H1 (cell line): ENCODE data around the gene SPATA31C2. TPM values are rescaled to one million over a fixed set of nuclear protein-coding genes. Genes with fewer than 3 reads are reported as not detected.

Experiments used
- CTCF ChIA-PET: fragments of 300-600 bp; sonication (Branson Sonifier 250); formaldehyde crosslinking; loops from one replicate; lab custom pipeline; 2021; ENCODE audit not compliant: partially characterized antibody; lab: Charles Lee
- POLR2A ChIA-PET: fragments of 300-600 bp; sonication (Branson Sonifier 250); formaldehyde crosslinking; loops from one replicate; lab custom pipeline; 2021; ENCODE audit warnings: inconsistent platforms; ENCODE audit not compliant: partially characterized antibody; lab: Charles Lee
- DNase-seq, 2 experiments: peaks; one replicate each; pipeline versions ENCODE4 v3.0.0 to v3.0.0-alpha.2; 2010 to 2022; ENCODE audit warnings: low spot score in 2 of 2, low read depth in 1 of 2, mixed read lengths in 1 of 2
- FAIRE-seq: peaks from 2 replicates; lab custom pipeline; 2011; peaks lifted over from hg19 to GRCh38; lab: Jason Lieb, UNC
- H2AFZ ChIP-seq: 2 replicates; pipeline ENCODE4 v1.8.1; 2012; ENCODE audit warnings: low read length, inconsistent platforms
- H2AK5ac ChIP-seq: 2 replicates; pipeline ENCODE4 v1.6.1; 2013; ENCODE audit warnings: low read depth, low read length
- H2BK120ac ChIP-seq: replicated peaks from 2 replicates; pipeline ENCODE3; 2013; ENCODE audit warnings: low read depth, low read length, inconsistent platforms
- H2BK12ac ChIP-seq: 2 replicates; pipeline ENCODE4 v1.6.1; 2013; ENCODE audit warnings: low read depth, low read length
- H2BK15ac ChIP-seq: 2 replicates; pipeline ENCODE4 v1.6.1; 2013; ENCODE audit warnings: low read length
- H2BK20ac ChIP-seq: 2 replicates; pipeline ENCODE4 v1.6.1; 2013; ENCODE audit warnings: low read length
- H2BK5ac ChIP-seq: 2 replicates; pipeline ENCODE4 v1.6.1; 2013; ENCODE audit warnings: low read depth, low read length
- H3K14ac ChIP-seq: 2 replicates; pipeline ENCODE4 v1.6.1; 2013; ENCODE audit warnings: inconsistent platforms; ENCODE audit not compliant: insufficient read length
- H3K18ac ChIP-seq: 2 replicates; pipeline ENCODE4 v1.6.1; 2013; ENCODE audit warnings: low read length; ENCODE audit errors: extremely low read depth
- H3K23ac ChIP-seq: 2 replicates; pipeline ENCODE4 v1.6.1; 2013; ENCODE audit warnings: inconsistent platforms; ENCODE audit not compliant: insufficient read length
- H3K23me2 ChIP-seq: 2 replicates; pipeline ENCODE4 v1.6.1; 2013; ENCODE audit warnings: low read depth, low read length
- H3K27ac ChIP-seq: 2 replicates; pipeline ENCODE4 v1.6.1; 2011; ENCODE audit warnings: low read depth, low read length, inconsistent platforms
- H3K27me3 ChIP-seq, 4 experiments: replicated peaks in 1 of 4; 1 replicate in 1 of 4; 2 replicates in 3 of 4; pipeline versions ENCODE4 v1.6.1 to v1.8.1; 2011 to 2013; ENCODE audit warnings: low read length in 3 of 4, mild to moderate bottlenecking in 3 of 4, inconsistent platforms in 2 of 4, mixed read lengths in 2 of 4, moderate library complexity in 1 of 4; ENCODE audit not compliant: control insufficient read depth in 3 of 4, insufficient read depth in 3 of 4; ENCODE audit errors: extremely low read depth in 1 of 4
- H3K36me3 ChIP-seq, 4 experiments: 2 replicates each; pipeline versions ENCODE4 v1.6.1 to v1.8.1; 2011 to 2013; ENCODE audit warnings: mild to moderate bottlenecking in 4 of 4, low read length in 3 of 4, moderate library complexity in 2 of 4, control low read depth in 1 of 4, inconsistent platforms in 1 of 4; ENCODE audit not compliant: insufficient read depth in 4 of 4, control insufficient read depth in 2 of 4
- H3K4ac ChIP-seq: replicated peaks from 2 replicates; pipeline ENCODE3; 2013; ENCODE audit warnings: low read length, low read depth, mixed read lengths, inconsistent platforms; ENCODE audit not compliant: insufficient read length
- H3K4me1 ChIP-seq, 4 experiments: replicated peaks in 1 of 4; 1 replicate in 1 of 4; 2 replicates in 3 of 4; pipeline versions ENCODE4 v1.6.1 to v1.8.1; 2011 to 2013; ENCODE audit warnings: low read length in 3 of 4, inconsistent platforms in 2 of 4, mixed read lengths in 1 of 4; ENCODE audit not compliant: insufficient read depth in 4 of 4, control insufficient read depth in 3 of 4
- H3K4me2 ChIP-seq, 2 experiments: 2 replicates each; pipeline versions ENCODE4 v1.6.1 to v1.8.1; 2011 to 2013; ENCODE audit warnings: low read depth in 2 of 2, low read length in 2 of 2, control low read depth in 1 of 2, inconsistent platforms in 1 of 2, mild to moderate bottlenecking in 1 of 2; ENCODE audit not compliant: insufficient read depth in 1 of 2
- H3K4me3 ChIP-seq, 4 experiments: fragments of 200-600, 300-600 bp in 1 of 4; sonication (generic), shearing (Covaris generic), sonication (Bioruptor Twin) in 1 of 4; 2 replicates each; pipeline versions ENCODE4 v1.5.1 to v1.8.1; 2011 to 2016; ENCODE audit warnings: low read length in 4 of 4, low read depth in 3 of 4, control low read depth in 2 of 4, inconsistent platforms in 2 of 4, mild to moderate bottlenecking in 2 of 4, mixed read lengths in 1 of 4, moderate library complexity in 1 of 4; ENCODE audit not compliant: insufficient read depth in 2 of 4; ENCODE audit errors: extremely low read depth in 1 of 4
- H3K56ac ChIP-seq: replicated peaks from 2 replicates; pipeline ENCODE3; 2013; ENCODE audit warnings: low read depth, mild to moderate bottlenecking, mixed read lengths, low read length, inconsistent platforms; ENCODE audit not compliant: insufficient read length
- H3K79me1 ChIP-seq: 2 replicates; pipeline ENCODE4 v1.6.1; 2013; ENCODE audit warnings: low read depth, low read length, control low read depth
- H3K79me2 ChIP-seq, 2 experiments: 2 replicates each; pipeline versions ENCODE4 v1.6.1 to v1.8.1; 2012 to 2013; ENCODE audit warnings: low read length in 2 of 2, mild to moderate bottlenecking in 2 of 2, inconsistent platforms in 1 of 2; ENCODE audit not compliant: insufficient read depth in 2 of 2, control insufficient read depth in 1 of 2
- H3K9ac ChIP-seq, 4 experiments: replicated peaks in 1 of 4; 1 replicate in 1 of 4; 2 replicates in 3 of 4; pipeline versions ENCODE4 v1.6.1 to v1.8.1; 2011 to 2013; ENCODE audit warnings: low read depth in 3 of 4, low read length in 3 of 4, control low read depth in 2 of 4, mild to moderate bottlenecking in 2 of 4, moderate library complexity in 2 of 4, inconsistent platforms in 1 of 4; ENCODE audit errors: extremely low read depth in 1 of 4
- H3K9me3 ChIP-seq, 2 experiments: 2 replicates each; pipeline versions ENCODE4 v1.6.1 to v1.8.1; 2012 to 2013; ENCODE audit warnings: mild to moderate bottlenecking in 2 of 2, moderate library complexity in 2 of 2, control low read depth in 1 of 2, inconsistent platforms in 1 of 2, low read depth in 1 of 2, low read length in 1 of 2, mixed read lengths in 1 of 2; ENCODE audit not compliant: insufficient read depth in 2 of 2
- H4K20me1 ChIP-seq, 2 experiments: replicated peaks in 1 of 2; 2 replicates each; pipeline versions ENCODE3 to v1.8.1; 2011 to 2013; ENCODE audit warnings: inconsistent platforms in 2 of 2, low read length in 2 of 2, mild to moderate bottlenecking in 1 of 2; ENCODE audit not compliant: insufficient read depth in 2 of 2, control insufficient read depth in 1 of 2
- H4K5ac ChIP-seq: 2 replicates; pipeline ENCODE4 v1.6.1; 2013; ENCODE audit warnings: low read length, low read depth, mixed read lengths, inconsistent platforms; ENCODE audit not compliant: insufficient read length
- H4K8ac ChIP-seq: 2 replicates; pipeline ENCODE4 v1.8.0; 2013; ENCODE audit warnings: mild to moderate bottlenecking, moderate library complexity, low read length, inconsistent platforms; ENCODE audit not compliant: insufficient read depth; ENCODE audit errors: extremely low read depth
- H4K91ac ChIP-seq: replicated peaks from 2 replicates; pipeline ENCODE3; 2013; ENCODE audit warnings: low read length, mixed read lengths, inconsistent platforms; ENCODE audit not compliant: insufficient read length
- KDM5A ChIP-seq: fragments of 200-600 bp; IDR thresholded peaks from 2 replicates; pipeline ENCODE4 v1.7.1; 2012; ENCODE audit warnings: mild to moderate bottlenecking, low read length, inconsistent platforms, mixed read lengths
- RXRA ChIP-seq: IDR thresholded peaks from 2 replicates; pipeline ENCODE4 v1.6.1; 2011; ENCODE audit warnings: low read depth, mild to moderate bottlenecking, low read length, moderate library complexity; ENCODE audit not compliant: insufficient read depth
- WGBS, 2 experiments: shearing (Covaris generic) in 1 of 2; methylation state at CpG; one replicate each; pipeline versions ENCODE4 v1.1.6 to v1.1.7; 2013 to 2015; ENCODE audit warnings: low lambda C conversion rate in 2 of 2, mixed read lengths in 2 of 2, inconsistent platforms in 1 of 2, low coverage in 1 of 2, missing lambda C conversion rate in 1 of 2; ENCODE audit not compliant: insufficient replicate concordance in 2 of 2, insufficient coverage in 1 of 2, insufficient read length in 1 of 2; ENCODE audit errors: extremely low coverage in 1 of 2, missing lambda C conversion rate in 1 of 2; 5-methylcytosine and 5-hydroxymethylcytosine counted together
- polyA plus RNA-seq, 7 experiments: library from polyadenylated mRNA; depleted of rRNA in 3 of 7; stranded (reverse) in 5 of 7; unstranded in 2 of 7; fragments of >200 nt in 5 of 7; fragments of 200-250 nt in 2 of 7; gene quantifications; 1 replicate in 5 of 7; 2 replicates in 1 of 7; 4 replicates in 1 of 7; pipeline versions ENCODE4 v1.2.1 to v1.2.3, GENCODE V29; 2011 to 2013; ENCODE audit warnings: missing spikeins in 2 of 7, mixed read lengths in 2 of 7
- total RNA-seq: library from RNA; stranded (reverse); fragmentation: NEBNext Ultra II Directional; extraction: Animal tissue kit (Norgen Biotek cat#: 25700); gene quantifications from 2 replicates; pipeline ENCODE4 v1.2.1, GENCODE V29; 2021

The SPATA31C2 gene
- total and polyA plus RNA-seq, 2 of the 8 experiments (the other 6 are each of a cell fraction or from before 2014, with no cell fraction given) = 0.17 to 0.20 TPM

- Histone ChIP-seq H3K9ac (no peak overlapping the region), H2BK20ac (no peak overlapping the region), H2BK15ac (no peak overlapping the region), H4K5ac (no peak overlapping the region), H3K27ac (no peak overlapping the region), H3K27me3 (no peaks in the 10 kb centered on the region), H3K9me3 (no peaks in the 10 kb centered on the region), H4K8ac (no peak overlapping the region), H3K4ac (no peak overlapping the region), H3K18ac (no peak overlapping the region), H3K56ac (no peak overlapping the region), H2AK5ac (no peak overlapping the region), H3K4me3 (no peak overlapping the region), H3K4me1 (no peaks in the 10 kb centered on the region), H3K23ac (no peak overlapping the region)
- CTCF ChIA-PET = interaction anchor here (0.6 to 1.9 kb wide), 2 partner anchors 10 to 515 kb away, joined by 3 to 6 read pairs; no protein-coding TSS in a partner anchor
- WGBS, 2 experiments = 90% methylated on average over 5 of the region's 5 CpGs; no CpG with 5 or more reads in 1 of the 2 experiments
- DNase-seq = no peak
- TF ChIP-seq KDM5A = no peak
- no peak for TF ChIP-seq RXRA
- TF ChIP-seq, all 59 proteins: peak for 0
- Histone ChIP-seq H3K14ac (no peak overlapping the region), H2BK12ac (no peak overlapping the region), H3K36me3 (no peaks in the 10 kb centered on the region), H2BK5ac (no peak overlapping the region), H4K20me1 (no peaks in the 10 kb centered on the region), H2AFZ (no peak overlapping the region), H3K23me2 (no peaks in the 10 kb centered on the region), H2BK120ac (no peak overlapping the region), H3K79me1 (no peaks in the 10 kb centered on the region), H3K79me2 (no peaks in the 10 kb centered on the region), H3K4me2 (no peak overlapping the region), H4K91ac (no peak overlapping the region)
- FAIRE-seq = no peak
- POLR2A ChIA-PET = no interaction called here
These were observed 53.7 kb downstream of the SPATA31C2 start for GRCh38 chr9:88084357-88085183.
